Right forelimb (tissue), 1 donor: ENCODE measurements around the gene NUMA1.

Experiments used
- DNase-seq: peaks from one replicate; pipeline ENCODE4 v3.0.0-alpha.2; 2018

The NUMA1 gene

GRCh38 chr11:71955898-71956456 is 124.4 kb downstream of the NUMA1 start:
- no peak for DNase-seq
